ENCODE data around the gene KRT77.
A peak's percentile ranks its signal among the peaks of the same experiment; 100 is the strongest.

- TF ChIP-seq CTCF (conservative IDR thresholded peaks at IDR 0.05) (peak; percentile 77), ZFX (IDR thresholded peaks at IDR 0.05) (no peak)
Observed at GRCh38 chr12:52715416-52715815, 12.1 kb upstream of the KRT77 start.
